Measurements from ENCODE around the gene RELN.

RELN gene

DNA sequence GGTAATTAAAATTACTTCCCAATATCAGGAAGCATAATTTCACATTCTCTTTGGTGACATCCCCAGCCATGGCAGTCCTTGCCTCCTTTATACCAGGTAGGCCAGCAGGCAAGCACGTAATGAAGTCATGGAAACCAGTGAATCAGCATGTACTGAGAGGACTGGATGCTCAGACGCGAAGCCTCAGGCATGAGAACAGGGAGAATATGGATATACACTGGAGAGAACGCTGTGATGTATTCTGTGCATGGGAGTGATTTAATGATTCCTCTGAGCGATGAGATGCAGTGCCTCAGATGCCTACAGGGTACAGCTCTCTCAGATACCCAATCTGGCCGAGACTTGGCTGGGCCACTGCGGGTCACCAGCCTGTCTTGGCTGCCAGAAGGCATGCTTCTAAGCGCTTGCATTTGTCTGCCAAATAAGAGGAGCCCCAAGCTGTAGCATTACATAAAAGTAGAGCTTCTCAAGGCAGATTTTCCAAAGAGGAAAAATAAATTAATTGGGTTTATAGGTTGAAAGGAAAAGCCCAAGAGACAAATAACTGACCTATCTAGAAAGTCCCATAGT is 238.1 kb downstream of the RELN start:
- no peak overlapping the region for H3K4me2 ChIP-seq (ENCODE audit: low read depth, low read length, poor library complexity, severe bottlenecking)
- H2AFZ ChIP-seq (ENCODE audit: low read length), result no peak overlapping the region
- no peaks in the 10 kb centered on the region for H3F3A ChIP-seq (ENCODE audit: low read depth)
- H3K4me3 ChIP-seq (ENCODE audit: low read length, poor library complexity, severe bottlenecking), result no peak overlapping the region
- no peaks in the 10 kb centered on the region for H3K36me3 ChIP-seq (ENCODE audit: insufficient read depth, low read length)
- no peaks in the 10 kb centered on the region for H4K20me1 ChIP-seq (ENCODE audit: insufficient read depth, low read length, poor library complexity, severe bottlenecking)
- H3K27me3 ChIP-seq (ENCODE audit: insufficient read depth, low read length, poor library complexity, severe bottlenecking), result no peaks in the 10 kb centered on the region
- no peaks in the 10 kb centered on the region for H3K9me3 ChIP-seq (ENCODE audit: insufficient read depth, low read depth, low read length)
- H3K9ac ChIP-seq (ENCODE audit: low read depth, low read length, poor library complexity, severe bottlenecking), result no peak overlapping the region
- H3K4me1 ChIP-seq (ENCODE audit: insufficient read depth, low read length, poor library complexity, severe bottlenecking), result no peaks in the 10 kb centered on the region
- H3K79me2 ChIP-seq (ENCODE audit: insufficient read depth, low read length), result no peaks in the 10 kb centered on the region
- TF ChIP-seq, protein P1, sequence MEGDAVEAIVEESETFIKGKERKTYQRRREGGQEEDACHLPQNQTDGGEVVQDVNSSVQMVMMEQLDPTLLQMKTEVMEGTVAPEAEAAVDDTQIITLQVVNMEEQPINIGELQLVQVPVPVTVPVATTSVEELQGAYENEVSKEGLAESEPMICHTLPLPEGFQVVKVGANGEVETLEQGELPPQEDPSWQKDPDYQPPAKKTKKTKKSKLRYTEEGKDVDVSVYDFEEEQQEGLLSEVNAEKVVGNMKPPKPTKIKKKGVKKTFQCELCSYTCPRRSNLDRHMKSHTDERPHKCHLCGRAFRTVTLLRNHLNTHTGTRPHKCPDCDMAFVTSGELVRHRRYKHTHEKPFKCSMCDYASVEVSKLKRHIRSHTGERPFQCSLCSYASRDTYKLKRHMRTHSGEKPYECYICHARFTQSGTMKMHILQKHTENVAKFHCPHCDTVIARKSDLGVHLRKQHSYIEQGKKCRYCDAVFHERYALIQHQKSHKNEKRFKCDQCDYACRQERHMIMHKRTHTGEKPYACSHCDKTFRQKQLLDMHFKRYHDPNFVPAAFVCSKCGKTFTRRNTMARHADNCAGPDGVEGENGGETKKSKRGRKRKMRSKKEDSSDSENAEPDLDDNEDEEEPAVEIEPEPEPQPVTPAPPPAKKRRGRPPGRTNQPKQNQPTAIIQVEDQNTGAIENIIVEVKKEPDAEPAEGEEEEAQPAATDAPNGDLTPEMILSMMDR (conservative IDR thresholded peaks at IDR 0.05; ENCODE audit: low read length), result no peak
- no peak for TF ChIP-seq EZH2phosphoT487 (IDR thresholded peaks at IDR 0.05; ENCODE audit: borderline replicate concordance)
- H3K9me2 ChIP-seq (replicated peaks; ENCODE audit: low read depth, low read length), result no peaks in the 10 kb centered on the region

DNA sequence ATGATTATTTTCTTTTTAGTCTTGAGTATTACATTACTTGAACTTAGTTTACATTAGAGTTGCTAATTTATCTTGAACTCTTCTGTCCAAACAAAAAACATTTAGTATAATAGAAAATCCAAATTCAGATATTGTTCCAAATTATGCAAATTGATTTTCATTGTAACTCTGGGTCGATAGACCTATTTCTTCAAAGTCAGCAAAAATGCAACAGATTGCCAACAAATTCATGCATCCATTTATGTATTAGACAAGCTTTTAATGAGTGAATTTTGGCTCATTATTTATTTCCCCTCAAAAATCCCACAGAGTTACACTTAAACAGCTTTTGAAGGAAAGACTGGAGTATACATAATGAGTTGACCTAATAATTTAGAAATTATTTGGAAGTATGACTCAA is 240.8 kb downstream of the RELN start:
- no peak for TF ChIP-seq EZH2phosphoT487 (IDR thresholded peaks at IDR 0.05; ENCODE audit: borderline replicate concordance)
- TF ChIP-seq, protein P1 (conservative IDR thresholded peaks at IDR 0.05; ENCODE audit: low read length), result no peak
- Histone ChIP-seq H3K79me2 (ENCODE audit: insufficient read depth, low read length) (no peaks in the 10 kb centered on the region), H3F3A (ENCODE audit: low read depth) (no peaks in the 10 kb centered on the region), H3K36me3 (ENCODE audit: insufficient read depth, low read length) (no peaks in the 10 kb centered on the region), H3K9ac (ENCODE audit: low read depth, low read length, poor library complexity, severe bottlenecking) (no peak overlapping the region), H3K4me3 (ENCODE audit: low read length, poor library complexity, severe bottlenecking) (no peak overlapping the region), H3K4me1 (ENCODE audit: insufficient read depth, low read length, poor library complexity, severe bottlenecking) (no peaks in the 10 kb centered on the region), H2AFZ (ENCODE audit: low read length) (no peak overlapping the region), H3K9me3 (ENCODE audit: insufficient read depth, low read depth, low read length) (no peaks in the 10 kb centered on the region), H3K4me2 (ENCODE audit: low read depth, low read length, poor library complexity, severe bottlenecking) (no peak overlapping the region), H4K20me1 (ENCODE audit: insufficient read depth, low read length, poor library complexity, severe bottlenecking) (no peaks in the 10 kb centered on the region), H3K27me3 (ENCODE audit: insufficient read depth, low read length, poor library complexity, severe bottlenecking) (no peaks in the 10 kb centered on the region), H3K9me2 (replicated peaks; ENCODE audit: low read depth, low read length) (no peaks in the 10 kb centered on the region)

DNA sequence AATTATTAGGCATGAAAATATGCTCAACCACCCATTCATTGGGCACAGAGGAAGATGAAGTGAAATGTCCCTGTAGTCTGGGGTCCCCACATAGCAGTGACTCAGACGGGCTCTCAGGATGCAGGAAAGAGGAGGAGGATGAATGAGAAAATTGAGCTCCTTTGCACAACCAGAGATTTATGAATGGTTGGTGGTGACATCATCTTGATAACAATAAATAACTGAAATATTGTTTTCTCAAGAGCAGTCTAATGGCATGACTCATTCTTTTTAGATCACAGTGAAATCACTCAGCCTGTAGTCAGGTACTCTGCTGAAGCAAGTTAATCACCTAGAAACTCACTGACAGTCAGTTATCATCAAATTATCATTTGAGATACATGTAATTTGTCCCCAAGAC is 254.1 kb downstream of the RELN start:
- Histone ChIP-seq H3K79me2 (ENCODE audit: insufficient read depth, low read length) (no peaks in the 10 kb centered on the region), H3K9me2 (replicated peaks; ENCODE audit: low read depth, low read length) (no peaks in the 10 kb centered on the region), H3K9me3 (ENCODE audit: insufficient read depth, low read depth, low read length) (no peaks in the 10 kb centered on the region), H3K4me1 (ENCODE audit: insufficient read depth, low read length, poor library complexity, severe bottlenecking) (no peaks in the 10 kb centered on the region), H3F3A (ENCODE audit: low read depth) (no peaks in the 10 kb centered on the region), H3K36me3 (ENCODE audit: insufficient read depth, low read length) (no peaks in the 10 kb centered on the region), H3K4me2 (ENCODE audit: low read depth, low read length, poor library complexity, severe bottlenecking) (no peak overlapping the region), H3K9ac (ENCODE audit: low read depth, low read length, poor library complexity, severe bottlenecking) (no peak overlapping the region), H4K20me1 (ENCODE audit: insufficient read depth, low read length, poor library complexity, severe bottlenecking) (no peaks in the 10 kb centered on the region), H3K27me3 (ENCODE audit: insufficient read depth, low read length, poor library complexity, severe bottlenecking) (no peaks in the 10 kb centered on the region), H3K4me3 (ENCODE audit: low read length, poor library complexity, severe bottlenecking) (no peak overlapping the region), H2AFZ (ENCODE audit: low read length) (no peak overlapping the region)
- TF ChIP-seq, protein P1 (conservative IDR thresholded peaks at IDR 0.05; ENCODE audit: low read length), result no peak
- TF ChIP-seq EZH2phosphoT487 (IDR thresholded peaks at IDR 0.05; ENCODE audit: borderline replicate concordance), result no peak
